ENCODE data around the gene TMEM123.

DNA sequence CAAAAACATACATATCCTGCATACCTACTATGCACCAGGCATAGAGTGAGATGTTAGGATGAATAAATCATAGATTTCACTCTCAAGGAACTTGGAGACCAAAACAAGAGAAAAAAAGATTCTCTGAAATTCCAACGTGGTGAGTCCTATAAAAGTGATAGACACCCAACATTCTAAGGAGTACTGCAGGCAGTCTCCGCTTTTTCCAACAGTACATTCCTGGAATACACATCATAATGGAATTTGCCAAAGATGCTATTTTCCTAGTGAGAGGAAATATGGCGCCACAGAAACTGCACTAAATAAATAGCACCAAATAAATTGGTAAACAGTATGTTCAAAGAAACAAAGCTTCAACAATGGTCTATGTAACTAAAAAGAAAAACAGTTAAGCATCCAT, 6.0 kb downstream of the TMEM123 start:
- TF ChIP-seq, protein P1, sequence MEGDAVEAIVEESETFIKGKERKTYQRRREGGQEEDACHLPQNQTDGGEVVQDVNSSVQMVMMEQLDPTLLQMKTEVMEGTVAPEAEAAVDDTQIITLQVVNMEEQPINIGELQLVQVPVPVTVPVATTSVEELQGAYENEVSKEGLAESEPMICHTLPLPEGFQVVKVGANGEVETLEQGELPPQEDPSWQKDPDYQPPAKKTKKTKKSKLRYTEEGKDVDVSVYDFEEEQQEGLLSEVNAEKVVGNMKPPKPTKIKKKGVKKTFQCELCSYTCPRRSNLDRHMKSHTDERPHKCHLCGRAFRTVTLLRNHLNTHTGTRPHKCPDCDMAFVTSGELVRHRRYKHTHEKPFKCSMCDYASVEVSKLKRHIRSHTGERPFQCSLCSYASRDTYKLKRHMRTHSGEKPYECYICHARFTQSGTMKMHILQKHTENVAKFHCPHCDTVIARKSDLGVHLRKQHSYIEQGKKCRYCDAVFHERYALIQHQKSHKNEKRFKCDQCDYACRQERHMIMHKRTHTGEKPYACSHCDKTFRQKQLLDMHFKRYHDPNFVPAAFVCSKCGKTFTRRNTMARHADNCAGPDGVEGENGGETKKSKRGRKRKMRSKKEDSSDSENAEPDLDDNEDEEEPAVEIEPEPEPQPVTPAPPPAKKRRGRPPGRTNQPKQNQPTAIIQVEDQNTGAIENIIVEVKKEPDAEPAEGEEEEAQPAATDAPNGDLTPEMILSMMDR (conservative IDR thresholded peaks at IDR 0.05 in 1 of 2, IDR thresholded peaks at IDR 0.05 in 1 of 2; ENCODE audit: extremely low read depth in 1 of 2, insufficient read depth in 1 of 2, low read depth in 1 of 2, low read length in 2 of 2) = no peak
- no peak for TF ChIP-seq EZH2 (IDR thresholded peaks at IDR 0.05; ENCODE audit: borderline replicate concordance, low read length)

Measured in mammary epithelial cell (primary cell).